ENCODE measurements around the gene NME7. TPM values are rescaled to one million over a fixed set of nuclear protein-coding genes. Genes with fewer than 3 reads are reported as not detected.
A peak's percentile ranks its signal among the peaks of the same experiment; 100 is the strongest.

The NME7 gene
- total RNA-seq, 1 experiment from 2014 or later = 9.0 TPM

- Mint-ChIP-seq H3K4me1 (ENCODE audit: low read depth, unreplicated experiment) (peaks cover 15% of the 10 kb centered on the region), H3K36me3 (ENCODE audit: insufficient read depth, unreplicated experiment) (peaks cover 8% of the 10 kb centered on the region), H3K9me3 (ENCODE audit: unreplicated experiment) (no peaks in the 10 kb centered on the region), H3K4me3 (ENCODE audit: unreplicated experiment) (no peak overlapping the region), H3K27me3 (ENCODE audit: insufficient read depth, unreplicated experiment) (no peaks in the 10 kb centered on the region), H3K27ac (ENCODE audit: unreplicated experiment) (peak overlapping the region; percentile 65)
- H3K36me3 ChIP-seq (ENCODE audit: control insufficient read depth, insufficient read depth, low read length) = no peaks in the 10 kb centered on the region
- BruUV-seq (replicated peaks) = no TSS peak
- DNase-seq = no peak
- no peak for TF ChIP-seq CTCF (IDR thresholded peaks at IDR 0.05; ENCODE audit: insufficient read depth in 1 of 2, low read depth in 1 of 2, low read length in 1 of 2, severe bottlenecking in 1 of 2, unreplicated experiment in 1 of 2)
- CTCF ChIA-PET = no interaction called here
- H3K9me3 ChIP-seq = no peaks in the 10 kb centered on the region
- intact Hi-C loops (cut with micrococcal nuclease; ENCODE audit: unreplicated experiment) = loop anchor here (2.0 kb wide), 1 partner anchor 13 kb away; no protein-coding TSS in a partner anchor
- H3K4me3 ChIP-seq (ENCODE audit: low read depth, low read length) = no peak overlapping the region
- POLR2A ChIA-PET = no interaction called here
- no peaks in the 10 kb centered on the region for H3K27me3 ChIP-seq (replicated peaks; ENCODE audit: control insufficient read depth, insufficient read depth, low read length)
- peaks cover 15% of the 10 kb centered on the region for H3K4me1 ChIP-seq
Observed at GRCh38 chr1:169087876-169088275, 279.7 kb downstream of the NME7 start.

GRCh38 chr1:169086603-169087455 lies 280.8 kb downstream of the NME7 start:
- Mint-ChIP-seq H3K36me3 (ENCODE audit: insufficient read depth, unreplicated experiment) (peaks cover 8% of the 10 kb centered on the region), H3K9me3 (ENCODE audit: unreplicated experiment) (no peaks in the 10 kb centered on the region), H3K4me1 (ENCODE audit: low read depth, unreplicated experiment) (peaks cover 15% of the 10 kb centered on the region), H3K4me3 (ENCODE audit: unreplicated experiment) (no peak overlapping the region), H3K27me3 (ENCODE audit: insufficient read depth, unreplicated experiment) (no peaks in the 10 kb centered on the region), H3K27ac (ENCODE audit: unreplicated experiment) (peak overlapping the region; percentile 65)
- BruUV-seq (replicated peaks) = no TSS peak
- DNase-seq = peak in 1 of 2 experiments; percentile 52
- no peaks in the 10 kb centered on the region for H3K27me3 ChIP-seq (replicated peaks; ENCODE audit: control insufficient read depth, insufficient read depth, low read length)
- POLR2A ChIA-PET = interaction anchor here (1.0 kb wide), 1 partner anchor 23 kb away, joined by 3 read pairs; no protein-coding TSS in a partner anchor
- CTCF ChIA-PET = interaction anchor here (0.6 kb wide), 2 partner anchors 126 to 459 kb away, joined by 4 to 7 read pairs; no protein-coding TSS in a partner anchor
- no peaks in the 10 kb centered on the region for H3K9me3 ChIP-seq
- intact Hi-C loops (cut with micrococcal nuclease; ENCODE audit: unreplicated experiment) = loop anchor here (2.0 kb wide), 1 partner anchor 14 kb away; no protein-coding TSS in a partner anchor
- TF ChIP-seq CTCF (IDR thresholded peaks at IDR 0.05; ENCODE audit: insufficient read depth in 1 of 2, low read depth in 1 of 2, low read length in 1 of 2, severe bottlenecking in 1 of 2, unreplicated experiment in 1 of 2) = no peak
- H3K4me3 ChIP-seq (ENCODE audit: low read depth, low read length) = no peak overlapping the region
- no peaks in the 10 kb centered on the region for H3K36me3 ChIP-seq (ENCODE audit: control insufficient read depth, insufficient read depth, low read length)
- H3K4me1 ChIP-seq = peaks cover 15% of the 10 kb centered on the region

GRCh38 chr1:169085911-169086310 lies 281.7 kb downstream of the NME7 start:
- Histone ChIP-seq H3K9me3 (no peaks in the 10 kb centered on the region), H3K36me3 (ENCODE audit: control insufficient read depth, insufficient read depth, low read length) (no peaks in the 10 kb centered on the region), H3K27me3 (replicated peaks; ENCODE audit: control insufficient read depth, insufficient read depth, low read length) (no peaks in the 10 kb centered on the region), H3K4me3 (ENCODE audit: low read depth, low read length) (no peak overlapping the region), H3K4me1 (peaks cover 15% of the 10 kb centered on the region)
- Mint-ChIP-seq H3K4me1 (ENCODE audit: low read depth, unreplicated experiment) (peaks cover 15% of the 10 kb centered on the region), H3K9me3 (ENCODE audit: unreplicated experiment) (no peaks in the 10 kb centered on the region), H3K4me3 (ENCODE audit: unreplicated experiment) (no peak overlapping the region), H3K27me3 (ENCODE audit: insufficient read depth, unreplicated experiment) (no peaks in the 10 kb centered on the region), H3K36me3 (ENCODE audit: insufficient read depth, unreplicated experiment) (peaks cover 8% of the 10 kb centered on the region), H3K27ac (ENCODE audit: unreplicated experiment) (peak overlapping the region; percentile 65)
- BruUV-seq (replicated peaks) = no TSS peak
- no peak for DNase-seq
- ChIA-PET CTCF (no interaction called here), POLR2A (no interaction called here)
- TF ChIP-seq CTCF (IDR thresholded peaks at IDR 0.05; ENCODE audit: insufficient read depth in 1 of 2, low read depth in 1 of 2, low read length in 1 of 2, severe bottlenecking in 1 of 2, unreplicated experiment in 1 of 2) = no peak
- intact Hi-C loops (cut with micrococcal nuclease; ENCODE audit: unreplicated experiment) = loop anchor here (2.0 kb wide), 1 partner anchor 15 kb away; no protein-coding TSS in a partner anchor

Other genes with a start within 250 kb of the NME7 start
- gene BLZF1, start 398 bp upstream of the NME7 start, total RNA-seq (2022) = 20.5 and 23.5 TPM in 2 replicates
- 0.23 and 0.42 TPM in 2 replicates for gene CCDC181, start 59.7 kb upstream of the NME7 start, total RNA-seq (2022)
- gene SLC19A2, start 118.1 kb upstream of the NME7 start, total RNA-seq (2022) = 28.7 and 31.5 TPM in 2 replicates
- gene F5, start 218.7 kb upstream of the NME7 start, total RNA-seq (2022) = 0.50 and 0.74 TPM in 2 replicates